ENCODE measurements around the gene NOL4. TPM values are rescaled to one million over a fixed set of nuclear protein-coding genes. Genes with fewer than 3 reads are reported as not detected.

NOL4 gene
- not detected in 5 replicates for total RNA-seq (2022; extraction: Qiagen RNA extraction)

GRCh38 chr18:34224423-34225217, at the start of gene NOL4:
Gene NOL4 (minus strand): TSS chr18:34224913. CDS start chr18:34223253, 1,660 bp downstream.

Measured in A549 treated with Hydrocortisone at 1 μM for 4 hours (cell line).